Iris pigment epithelial cell (primary cell): Measurements from ENCODE around the gene PLPP7.

Experiments used
- DNase-seq: peaks from one replicate; pipeline ENCODE4 v3.0.0-alpha.2; 2011; ENCODE audit warnings: low read depth

PLPP7 gene

GRCh38 chr9:131303381-131304321 lies 14.1 kb downstream of the PLPP7 start:
- DNase-seq, result no peak

- peak; percentile 18 for DNase-seq
Measured at GRCh38 chr9:131304676-131305355, 15.3 kb downstream of the PLPP7 start.

GRCh38 chr9:131306397-131307004 lies 17.0 kb downstream of the PLPP7 start:
- DNase-seq, result no peak

- no peak for DNase-seq
Measured at GRCh38 chr9:131307974-131308373, 18.5 kb downstream of the PLPP7 start.

- no peak for DNase-seq
Measured at GRCh38 chr9:131308452-131308851, 18.9 kb downstream of the PLPP7 start.

GRCh38 chr9:131308906-131309529 lies 19.5 kb downstream of the PLPP7 start:
- no peak for DNase-seq

- DNase-seq, result no peak
Measured at GRCh38 chr9:131309530-131310276, 20.2 kb downstream of the PLPP7 start.

GRCh38 chr9:131310833-131311554 lies 21.5 kb downstream of the PLPP7 start:
- no peak for DNase-seq

- no peak for DNase-seq
Measured at GRCh38 chr9:131312246-131312645, 22.7 kb downstream of the PLPP7 start.

GRCh38 chr9:131312822-131313770 lies 23.6 kb downstream of the PLPP7 start:
- DNase-seq, result no peak

GRCh38 chr9:131318231-131319085 lies 28.9 kb downstream of the PLPP7 start:
- no peak for DNase-seq

GRCh38 chr9:131319486-131319885 lies 30.0 kb downstream of the PLPP7 start:
- no peak for DNase-seq

GRCh38 chr9:131320031-131320685 lies 30.6 kb downstream of the PLPP7 start:
- no peak for DNase-seq

GRCh38 chr9:131323629-131324028 lies 34.1 kb downstream of the PLPP7 start:
- DNase-seq, result no peak

GRCh38 chr9:131324736-131325679 lies 35.5 kb downstream of the PLPP7 start:
- DNase-seq, result no peak

GRCh38 chr9:131329241-131329641 lies 39.7 kb downstream of the PLPP7 start:
- DNase-seq, result no peak
